Fibroblast of skin of back (primary cell): Measurements from ENCODE around the gene MDH2.
A peak's percentile ranks its signal among the peaks of the same experiment; 100 is the strongest.
"Not testable (repeated sequence)": the region's sequence is repeated elsewhere in the genome, so short reads cannot be mapped to it uniquely, and the experiment has no call there.

Source experiments
- DNase-seq: peaks from one replicate; pipeline ENCODE4 v3.0.0-alpha.2; 2013

MDH2 gene

GRCh38 chr7:76072243-76073148 lies 24.6 kb downstream of the MDH2 start:
- no peak for DNase-seq

GRCh38 chr7:76073335-76073990 lies 25.6 kb downstream of the MDH2 start:
- DNase-seq, result no peak

GRCh38 chr7:76074306-76074971 lies 26.5 kb downstream of the MDH2 start:
- no peak for DNase-seq

- DNase-seq, result peak; percentile 22
These were observed 27.1 kb downstream of the MDH2 start for GRCh38 chr7:76074972-76075370.

GRCh38 chr7:76076995-76077394 lies 29.1 kb downstream of the MDH2 start:
- DNase-seq, result no peak

GRCh38 chr7:76077435-76077834 lies 29.5 kb downstream of the MDH2 start:
- no peak for DNase-seq

- no peak for DNase-seq
These were observed 32.3 kb downstream of the MDH2 start for GRCh38 chr7:76080204-76080603.

- not testable (repeated sequence) for DNase-seq
These were observed 36.2 kb downstream of the MDH2 start for GRCh38 chr7:76084115-76084514.

GRCh38 chr7:76086070-76086469 lies 38.2 kb downstream of the MDH2 start:
- peak; percentile 54 for DNase-seq

- DNase-seq, result peak; percentile 97
These were observed 39.5 kb downstream of the MDH2 start for GRCh38 chr7:76087362-76087791.

GRCh38 chr7:76089865-76090475 lies 42.1 kb downstream of the MDH2 start:
- no peak for DNase-seq

GRCh38 chr7:76091506-76091905 lies 43.6 kb downstream of the MDH2 start:
- DNase-seq, result no peak

GRCh38 chr7:76093531-76093930 lies 45.6 kb downstream of the MDH2 start:
- DNase-seq, result not testable (repeated sequence)

- DNase-seq, result not testable (repeated sequence)
These were observed 46.4 kb downstream of the MDH2 start for GRCh38 chr7:76094326-76094725.

- no peak for DNase-seq
These were observed 48.0 kb downstream of the MDH2 start for GRCh38 chr7:76095908-76096307.

- DNase-seq, result peak; percentile 61
These were observed 54.0 kb downstream of the MDH2 start for GRCh38 chr7:76101693-76102437.

GRCh38 chr7:76103788-76104187 lies 55.9 kb downstream of the MDH2 start:
- DNase-seq, result not testable (repeated sequence)

GRCh38 chr7:76106130-76106529 lies 58.2 kb downstream of the MDH2 start:
- DNase-seq, result not testable (repeated sequence)

GRCh38 chr7:76106893-76107292 lies 59.0 kb downstream of the MDH2 start:
- DNase-seq, result no peak

GRCh38 chr7:76108540-76109233 lies 60.8 kb downstream of the MDH2 start:
- peak; percentile 57 for DNase-seq

- DNase-seq, result not testable (repeated sequence)
These were observed 65.2 kb downstream of the MDH2 start for GRCh38 chr7:76113042-76113630.
